K562 (cell line): ENCODE data around the gene OBP2A. TPM values are rescaled to one million over a fixed set of nuclear protein-coding genes. Genes with fewer than 3 reads are reported as not detected.

ENCODE experiments used
- L3MBTL2 ChIP-seq: fragments of 450-650 bp; IDR thresholded peaks from 2 replicates; pipeline ENCODE4 v1.6.1; 2016; ENCODE audit warnings: mild to moderate bottlenecking, moderate library complexity
- MEF2A ChIP-seq: IDR thresholded peaks from 2 replicates; pipeline ENCODE4 v1.6.1; 2011; ENCODE audit warnings: low read depth, mild to moderate bottlenecking, low read length, moderate library complexity; ENCODE audit not compliant: control insufficient read depth
- NCOA6 ChIP-seq: fragments of 450-650 bp; IDR thresholded peaks from 2 replicates; pipeline ENCODE4 v1.6.1; 2017; ENCODE audit warnings: mild to moderate bottlenecking
- polyA plus RNA-seq, 8 experiments: library from polyadenylated mRNA; depleted of rRNA in 4 of 8; stranded (reverse) in 5 of 8; unstranded in 3 of 8; fragments of >200 nt; fragmentation: Nextera tagmentation in 2 of 8; fragmentation: Illumina TruSeq in 1 of 8; extraction: Ambion mirVana in 2 of 8; extraction: Trizol in 1 of 8; gene quantifications; 2 replicates each; pipeline versions ENCODE4 v1.2.1 to v1.2.3, GENCODE V29; 2011 to 2014; ENCODE audit warnings: inconsistent platforms in 1 of 8, missing spikeins in 1 of 8
- total RNA-seq, 7 experiments: library from RNA; depleted of rRNA in 6 of 7; stranded (reverse); fragments of >200 nt in 6 of 7; fragmentation: Illumina TruSeq in 2 of 7; extraction: Trizol in 2 of 7; gene quantifications; 2 replicates each; pipeline versions ENCODE4 v1.2.1 to v1.2.3, GENCODE V29; 2011 to 2021; ENCODE audit warnings: low replicate concordance in 1 of 7
- TF ChIP-seq, protein P1 (sequence below): fragments of 250-450 bp; sonication (Bioruptor Pico); IDR thresholded peaks from 2 replicates; pipeline ENCODE4 v1.4.0; 2020; ENCODE audit warnings: mild to moderate bottlenecking, moderate library complexity
- TF ChIP-seq, protein P2 (sequence below): fragments of 450-650 bp; IDR thresholded peaks from 2 replicates; pipeline ENCODE4 v1.6.1; 2017; ENCODE audit warnings: mild to moderate bottlenecking, moderate library complexity

The OBP2A gene
- total and polyA plus RNA-seq, 9 of the 15 experiments (the other 6 are each of a cell fraction or from before 2014, with no cell fraction given): not detected

DNA sequence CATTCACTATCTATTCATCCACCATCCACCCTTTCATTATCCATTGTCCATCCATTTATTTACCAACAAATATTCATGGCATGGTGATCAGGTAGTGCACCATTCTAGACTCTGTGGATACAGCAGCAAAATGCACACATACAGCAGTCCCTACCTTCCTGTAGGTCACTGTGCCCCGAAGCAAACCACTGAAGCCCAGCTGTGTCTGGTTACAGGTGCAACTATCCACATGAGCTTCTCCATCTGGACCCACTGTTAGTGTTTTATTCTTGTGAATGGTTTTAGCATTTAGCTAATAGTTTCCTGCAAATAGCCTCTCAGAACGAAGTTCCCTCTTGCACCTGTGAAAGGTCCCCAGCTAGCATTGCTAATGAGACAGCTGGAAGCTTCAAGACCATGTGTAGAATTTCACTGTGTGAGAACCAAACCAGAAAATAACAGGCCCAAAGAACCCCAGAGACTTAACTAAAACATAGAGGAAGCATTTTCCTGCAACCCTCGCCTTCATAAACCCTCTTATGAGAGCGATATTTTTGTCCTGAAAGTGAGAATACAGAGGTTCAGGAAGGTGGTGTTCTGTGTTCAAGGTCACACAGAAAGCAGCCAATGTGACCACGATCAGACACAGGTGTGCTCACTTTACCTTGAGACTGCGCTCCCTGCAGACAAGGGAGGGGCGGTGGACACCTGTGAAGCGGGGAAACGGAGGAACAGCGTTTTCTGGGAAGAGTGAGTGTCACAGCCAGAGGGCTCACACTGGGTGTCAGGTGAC lies 34.1 kb downstream of the OBP2A start (continued):
- TF ChIP-seq, protein P1, sequence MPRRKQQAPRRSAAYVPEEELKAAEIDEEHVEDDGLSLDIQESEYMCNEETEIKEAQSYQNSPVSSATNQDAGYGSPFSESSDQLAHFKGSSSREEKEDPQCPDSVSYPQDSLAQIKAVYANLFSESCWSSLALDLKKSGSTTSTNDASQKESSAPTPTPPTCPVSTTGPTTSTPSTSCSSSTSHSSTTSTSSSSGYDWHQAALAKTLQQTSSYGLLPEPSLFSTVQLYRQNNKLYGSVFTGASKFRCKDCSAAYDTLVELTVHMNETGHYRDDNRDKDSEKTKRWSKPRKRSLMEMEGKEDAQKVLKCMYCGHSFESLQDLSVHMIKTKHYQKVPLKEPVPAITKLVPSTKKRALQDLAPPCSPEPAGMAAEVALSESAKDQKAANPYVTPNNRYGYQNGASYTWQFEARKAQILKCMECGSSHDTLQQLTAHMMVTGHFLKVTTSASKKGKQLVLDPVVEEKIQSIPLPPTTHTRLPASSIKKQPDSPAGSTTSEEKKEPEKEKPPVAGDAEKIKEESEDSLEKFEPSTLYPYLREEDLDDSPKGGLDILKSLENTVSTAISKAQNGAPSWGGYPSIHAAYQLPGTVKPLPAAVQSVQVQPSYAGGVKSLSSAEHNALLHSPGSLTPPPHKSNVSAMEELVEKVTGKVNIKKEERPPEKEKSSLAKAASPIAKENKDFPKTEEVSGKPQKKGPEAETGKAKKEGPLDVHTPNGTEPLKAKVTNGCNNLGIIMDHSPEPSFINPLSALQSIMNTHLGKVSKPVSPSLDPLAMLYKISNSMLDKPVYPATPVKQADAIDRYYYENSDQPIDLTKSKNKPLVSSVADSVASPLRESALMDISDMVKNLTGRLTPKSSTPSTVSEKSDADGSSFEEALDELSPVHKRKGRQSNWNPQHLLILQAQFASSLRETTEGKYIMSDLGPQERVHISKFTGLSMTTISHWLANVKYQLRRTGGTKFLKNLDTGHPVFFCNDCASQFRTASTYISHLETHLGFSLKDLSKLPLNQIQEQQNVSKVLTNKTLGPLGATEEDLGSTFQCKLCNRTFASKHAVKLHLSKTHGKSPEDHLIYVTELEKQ (CRISPR knock-in tag): no peak
- TF ChIP-seq MEF2A: no peak
- no peak for TF ChIP-seq NCOA6
- TF ChIP-seq, protein P2, sequence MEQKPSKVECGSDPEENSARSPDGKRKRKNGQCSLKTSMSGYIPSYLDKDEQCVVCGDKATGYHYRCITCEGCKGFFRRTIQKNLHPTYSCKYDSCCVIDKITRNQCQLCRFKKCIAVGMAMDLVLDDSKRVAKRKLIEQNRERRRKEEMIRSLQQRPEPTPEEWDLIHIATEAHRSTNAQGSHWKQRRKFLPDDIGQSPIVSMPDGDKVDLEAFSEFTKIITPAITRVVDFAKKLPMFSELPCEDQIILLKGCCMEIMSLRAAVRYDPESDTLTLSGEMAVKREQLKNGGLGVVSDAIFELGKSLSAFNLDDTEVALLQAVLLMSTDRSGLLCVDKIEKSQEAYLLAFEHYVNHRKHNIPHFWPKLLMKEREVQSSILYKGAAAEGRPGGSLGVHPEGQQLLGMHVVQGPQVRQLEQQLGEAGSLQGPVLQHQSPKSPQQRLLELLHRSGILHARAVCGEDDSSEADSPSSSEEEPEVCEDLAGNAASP: no peak
- no peak for TF ChIP-seq L3MBTL2
